ENCODE results near the gene TRMT1L. TPM values are rescaled to one million over a fixed set of nuclear protein-coding genes. Genes with fewer than 3 reads are reported as not detected.

TRMT1L gene
- total RNA-seq, 1 experiment from 2014 or later, result 16.9 TPM

GRCh38 chr1:185139246-185139645 is 17.5 kb downstream of the TRMT1L start:
- no peak for TF ChIP-seq CTCF (IDR thresholded peaks at IDR 0.05; ENCODE audit: unreplicated experiment)
- Mint-ChIP-seq H3K27ac (ENCODE audit: unreplicated experiment) (no peak overlapping the region), H3K4me3 (ENCODE audit: low read depth, unreplicated experiment) (no peak overlapping the region), H3K27me3 (ENCODE audit: unreplicated experiment) (no peaks in the 10 kb centered on the region), H3K36me3 (ENCODE audit: insufficient read depth, unreplicated experiment) (no peaks in the 10 kb centered on the region), H3K4me1 (ENCODE audit: low read depth, unreplicated experiment) (no peaks in the 10 kb centered on the region), H3K9me3 (ENCODE audit: low read depth, unreplicated experiment) (no peaks in the 10 kb centered on the region)
- CTCF ChIA-PET, result no interaction called here
- intact Hi-C loops (cut with micrococcal nuclease; ENCODE audit: unreplicated experiment), result no loop called here
- DNase-seq, result no peak
- no TSS peak for BruUV-seq (replicated peaks)

DNA sequence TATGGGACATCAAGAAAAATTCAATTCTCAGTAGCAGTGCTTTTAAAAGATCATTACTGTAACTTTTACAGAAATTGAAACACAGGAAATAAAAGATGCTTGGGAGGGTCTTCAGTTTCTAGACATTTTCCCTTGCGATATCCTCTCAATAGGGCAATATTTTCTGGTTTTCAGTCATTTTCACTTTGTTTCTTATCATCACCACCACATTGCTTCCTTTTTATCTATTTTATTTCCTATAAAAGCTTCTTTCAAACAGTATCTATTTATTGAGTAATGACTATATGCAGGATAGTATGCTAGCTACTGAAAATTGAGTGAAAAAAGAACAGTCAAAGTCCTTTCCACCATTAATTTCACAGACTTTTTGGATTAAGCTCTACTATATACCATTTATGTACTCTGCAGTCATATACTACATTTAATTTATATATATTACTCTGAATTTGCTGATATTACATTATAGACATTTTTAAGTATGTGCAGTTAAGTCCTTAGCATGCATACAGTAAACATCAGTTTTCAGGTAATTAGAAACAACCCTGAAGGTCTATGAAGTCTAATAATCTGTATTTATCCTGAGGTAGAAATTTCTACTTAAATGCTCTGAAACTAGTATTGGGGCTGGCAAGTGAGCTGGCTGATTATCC is 18.7 kb downstream of the TRMT1L start:
- H3K27me3 Mint-ChIP-seq (ENCODE audit: unreplicated experiment), result no peaks in the 10 kb centered on the region
- CTCF ChIA-PET, result no interaction called here

GRCh38 chr1:185132534-185132933 is 24.2 kb downstream of the TRMT1L start:
- Mint-ChIP-seq H3K27ac (ENCODE audit: unreplicated experiment) (no peak overlapping the region), H3K36me3 (ENCODE audit: insufficient read depth, unreplicated experiment) (peaks cover 10% of the 10 kb centered on the region), H3K4me1 (ENCODE audit: low read depth, unreplicated experiment) (no peaks in the 10 kb centered on the region), H3K4me3 (ENCODE audit: low read depth, unreplicated experiment) (no peak overlapping the region), H3K27me3 (ENCODE audit: unreplicated experiment) (no peaks in the 10 kb centered on the region), H3K9me3 (ENCODE audit: low read depth, unreplicated experiment) (peaks cover 8% of the 10 kb centered on the region)
- CTCF ChIA-PET, result interaction anchor here (0.6 kb wide), 1 partner anchor 195 kb away, joined by 3 read pairs; no protein-coding TSS in a partner anchor
- intact Hi-C loops (cut with micrococcal nuclease; ENCODE audit: unreplicated experiment), result no loop called here
- TF ChIP-seq CTCF (IDR thresholded peaks at IDR 0.05; ENCODE audit: unreplicated experiment), result no peak
- DNase-seq, result no peak
- no TSS peak for BruUV-seq (replicated peaks)

More for the DNA sequence above, 18.7 kb downstream of the TRMT1L start:
- intact Hi-C loops (cut with micrococcal nuclease; ENCODE audit: unreplicated experiment), result no loop called here
- H3K9me3 Mint-ChIP-seq (ENCODE audit: low read depth, unreplicated experiment), result peaks cover 3% of the 10 kb centered on the region
- H3K4me3 Mint-ChIP-seq (ENCODE audit: low read depth, unreplicated experiment), result no peak overlapping the region
- no peak for TF ChIP-seq CTCF (IDR thresholded peaks at IDR 0.05; ENCODE audit: unreplicated experiment)
- BruUV-seq (replicated peaks), result no TSS peak
- H3K4me1 Mint-ChIP-seq (ENCODE audit: low read depth, unreplicated experiment), result no peaks in the 10 kb centered on the region
- H3K27ac Mint-ChIP-seq (ENCODE audit: unreplicated experiment), result no peak overlapping the region
- H3K36me3 Mint-ChIP-seq (ENCODE audit: insufficient read depth, unreplicated experiment), result peaks cover 4% of the 10 kb centered on the region
- no peak for DNase-seq

- no peak for DNase-seq
- H3K27ac Mint-ChIP-seq (ENCODE audit: unreplicated experiment), result no peak overlapping the region
- intact Hi-C loops (cut with micrococcal nuclease; ENCODE audit: unreplicated experiment), result no loop called here
- no TSS peak for BruUV-seq (replicated peaks)
- TF ChIP-seq CTCF (IDR thresholded peaks at IDR 0.05; ENCODE audit: unreplicated experiment), result no peak
- H3K4me3 Mint-ChIP-seq (ENCODE audit: low read depth, unreplicated experiment), result no peak overlapping the region
- H3K27me3 Mint-ChIP-seq (ENCODE audit: unreplicated experiment), result no peaks in the 10 kb centered on the region
- CTCF ChIA-PET, result no interaction called here
- no peaks in the 10 kb centered on the region for H3K4me1 Mint-ChIP-seq (ENCODE audit: low read depth, unreplicated experiment)
- peaks cover 13% of the 10 kb centered on the region for H3K36me3 Mint-ChIP-seq (ENCODE audit: insufficient read depth, unreplicated experiment)
- H3K9me3 Mint-ChIP-seq (ENCODE audit: low read depth, unreplicated experiment), result peaks cover 8% of the 10 kb centered on the region
Measured at GRCh38 chr1:185129708-185130107, 27.0 kb downstream of the TRMT1L start.

Measured in Calu3 (cell line).